GM18870 (cell line): ENCODE results near the gene LLPH.

Experiments used
- ATAC-seq: cut with Tn5 transposase; IDR thresholded peaks from one replicate; pipeline ENCODE4 v1.9.1; 2021; ENCODE audit warnings: moderate library complexity; ENCODE audit not compliant: unreplicated experiment

LLPH gene

GRCh38 chr12:66103016-66103913, 27.3 kb downstream of the LLPH start:
- no peak for ATAC-seq

- peak; percentile 72 for ATAC-seq
Measured at GRCh38 chr12:66092559-66093269, 37.8 kb downstream of the LLPH start.

- no peak for ATAC-seq
Measured at GRCh38 chr12:66090157-66090556, 40.4 kb downstream of the LLPH start.

GRCh38 chr12:66087365-66087943, 43.1 kb downstream of the LLPH start:
- ATAC-seq: peak; percentile 67

- no peak for ATAC-seq
Measured at GRCh38 chr12:66085998-66086397, 44.6 kb downstream of the LLPH start.

- ATAC-seq: no peak
Measured at GRCh38 chr12:66085213-66085612, 45.3 kb downstream of the LLPH start.

- ATAC-seq: no peak
Measured at GRCh38 chr12:66083766-66084165, 46.8 kb downstream of the LLPH start.

- no peak for ATAC-seq
Measured at GRCh38 chr12:66082744-66083143, 47.8 kb downstream of the LLPH start.

GRCh38 chr12:66080791-66081190, 49.8 kb downstream of the LLPH start:
- ATAC-seq: no peak

- ATAC-seq: no peak
Measured at GRCh38 chr12:66077542-66077941, 53.0 kb downstream of the LLPH start.

- ATAC-seq: no peak
Measured at GRCh38 chr12:66074561-66074960, 56.0 kb downstream of the LLPH start.

GRCh38 chr12:66072566-66072965, 58.0 kb downstream of the LLPH start:
- peak; percentile 38 for ATAC-seq

- ATAC-seq: peak; percentile 67
Measured at GRCh38 chr12:66072135-66072534, 58.4 kb downstream of the LLPH start.

- no peak for ATAC-seq
Measured at GRCh38 chr12:66071549-66071948, 59.0 kb downstream of the LLPH start.

GRCh38 chr12:66070378-66071120, 60.0 kb downstream of the LLPH start:
- ATAC-seq: no peak

GRCh38 chr12:66066929-66067523, 63.5 kb downstream of the LLPH start:
- ATAC-seq: no peak
